OCI-LY7 (cell line): ENCODE measurements around the gene FBN1. TPM values are rescaled to one million over a fixed set of nuclear protein-coding genes. Genes with fewer than 3 reads are reported as not detected.

Experiments used
- BruUV-seq: library from RNA; stranded (reverse); fragments of 400-500 nt; replicated peaks from 2 replicates; lab custom pipeline; 2021; lab: Mats Ljungman, UMichigan
- CTCF ChIA-PET: fragments of 300-600 bp; sonication (Branson Sonifier 250); formaldehyde crosslinking; loops from one replicate; lab custom pipeline; 2022; ENCODE audit warnings: antibody characterized with exemption; ENCODE audit not compliant: unreplicated experiment; lab: Charles Lee
- POLR2A ChIA-PET: fragments of 300-600 bp; sonication (Branson Sonifier 250); formaldehyde crosslinking; loops from one replicate; lab custom pipeline; 2022; ENCODE audit warnings: antibody characterized with exemption; lab: Charles Lee
- DNase-seq: peaks from one replicate; pipeline ENCODE4 v3.0.0-alpha.2; 2015; ENCODE audit warnings: low spot score
- H2AFZ ChIP-seq: fragments of 200-600 bp; sonication (generic), shearing (Covaris generic); 2 replicates; pipeline ENCODE4 v1.6.1; 2014; ENCODE audit warnings: mild to moderate bottlenecking, antibody characterized with exemption, low read length, moderate library complexity
- H3K27ac ChIP-seq: fragments of 200-600 bp; sonication (generic); 2 replicates; pipeline ENCODE4 v1.5.1; 2014; ENCODE audit warnings: mixed run types, low read depth, mild to moderate bottlenecking, moderate library complexity, low read length, inconsistent platforms; ENCODE audit not compliant: poor library complexity, severe bottlenecking
- H3K36me3 ChIP-seq: fragments of 200-600 bp; sonication (generic); 2 replicates; pipeline ENCODE4 v1.6.1; 2014; ENCODE audit warnings: mild to moderate bottlenecking, antibody characterized with exemption, low read length, moderate library complexity, mixed read lengths; ENCODE audit not compliant: insufficient read depth
- H3K4me1 ChIP-seq: fragments of 200-600 bp; sonication (generic); 2 replicates; pipeline ENCODE4 v1.5.1; 2014; ENCODE audit warnings: mild to moderate bottlenecking, low read length; ENCODE audit not compliant: insufficient read depth, poor library complexity, severe bottlenecking
- H3K4me2 ChIP-seq: fragments of 200-600 bp; sonication (generic); 2 replicates; pipeline ENCODE4 v1.6.1; 2014; ENCODE audit warnings: mild to moderate bottlenecking, low read length
- H3K4me3 ChIP-seq: fragments of 200-600 bp; sonication (generic); 2 replicates; pipeline ENCODE4 v1.5.1; 2014; ENCODE audit warnings: mild to moderate bottlenecking, low read depth, low read length; ENCODE audit not compliant: poor library complexity, severe bottlenecking
- H3K79me2 ChIP-seq: fragments of 200-600 bp; sonication (generic); 2 replicates; pipeline ENCODE4 v1.6.1; 2016; ENCODE audit warnings: low read depth, mild to moderate bottlenecking, low read length, moderate library complexity, mixed read lengths; ENCODE audit not compliant: insufficient read depth
- H3K9me2 ChIP-seq: fragments of 200-600 bp; sonication (generic); 2 replicates; pipeline ENCODE4 v1.6.1; 2016; ENCODE audit warnings: mild to moderate bottlenecking, low read length, mixed read lengths; ENCODE audit not compliant: insufficient read depth
- H3K9me3 ChIP-seq: fragments of 200-600 bp; sonication (generic); 2 replicates; pipeline ENCODE4 v1.6.1; 2014; ENCODE audit warnings: mild to moderate bottlenecking, mixed run types, low read length, mixed read lengths
- H4K20me1 ChIP-seq: fragments of 200-600 bp; sonication (generic); 2 replicates; pipeline ENCODE4 v1.6.1; 2014; ENCODE audit warnings: mild to moderate bottlenecking, antibody characterized with exemption, low read length, moderate library complexity, mixed read lengths; ENCODE audit not compliant: insufficient read depth
- CTCF ChIP-seq: fragments of 200-600 bp; sonication (generic); conservative IDR thresholded peaks from 2 replicates; pipeline ENCODE4 v1.5.1; 2014; ENCODE audit warnings: mild to moderate bottlenecking, antibody characterized with exemption, low read length, moderate library complexity, mixed read lengths
- EZH2phosphoT487 ChIP-seq: fragments of 200-600 bp; sonication (generic); IDR thresholded peaks from 2 replicates; pipeline ENCODE4 v1.6.1; 2018; ENCODE audit warnings: low read depth, borderline replicate concordance, mild to moderate bottlenecking, mixed run types, antibody characterized with exemption, low read length, moderate library complexity, mixed read lengths
- intact Hi-C: fragments of 100-400 bp; cut with micrococcal nuclease; formaldehyde crosslinking; loops from one replicate; pipeline ENCODE4 v1.10.0; 2022; ENCODE audit not compliant: unreplicated experiment
- total RNA-seq, 2 experiments: library from RNA; depleted of rRNA in 1 of 2; stranded (reverse); fragments of >200 nt in 1 of 2; shearing (Covaris generic) in 1 of 2; gene quantifications; 2 replicates each; pipeline ENCODE4 v1.2.3, GENCODE V29; 2014 to 2022

Gene FBN1
- total RNA-seq, 2 experiments from 2014 or later: 0.68 to 1.0 TPM

GRCh38 chr15:48688493-48688892, 43.0 kb upstream of the FBN1 start:
- Histone ChIP-seq H3K9me3 (no peaks in the 10 kb centered on the region), H3K4me1 (no peaks in the 10 kb centered on the region), H3K36me3 (no peaks in the 10 kb centered on the region), H3K9me2 (no peaks in the 10 kb centered on the region), H2AFZ (no peak overlapping the region), H3K79me2 (no peaks in the 10 kb centered on the region), H3K4me3 (no peak overlapping the region), H3K27ac (no peak overlapping the region), H4K20me1 (no peaks in the 10 kb centered on the region), H3K4me2 (no peak overlapping the region)
- DNase-seq: no peak
- TF ChIP-seq CTCF (no peak), EZH2phosphoT487 (no peak)
- ChIA-PET CTCF (no interaction called here), POLR2A (no interaction called here)
- intact Hi-C loops: no loop called here
- BruUV-seq: no TSS peak

- no TSS peak for BruUV-seq
- Histone ChIP-seq H3K79me2 (no peaks in the 10 kb centered on the region), H3K4me2 (no peak overlapping the region), H4K20me1 (no peaks in the 10 kb centered on the region), H3K27ac (no peak overlapping the region), H3K9me3 (no peaks in the 10 kb centered on the region), H2AFZ (no peak overlapping the region), H3K9me2 (no peaks in the 10 kb centered on the region), H3K36me3 (no peaks in the 10 kb centered on the region), H3K4me1 (no peaks in the 10 kb centered on the region), H3K4me3 (no peak overlapping the region)
- no peak for DNase-seq
- CTCF ChIA-PET: no interaction called here
- intact Hi-C loops: no loop called here
- POLR2A ChIA-PET: interaction anchor here (0.7 kb wide), 1 partner anchor 16 kb away, joined by 3 read pairs; no protein-coding TSS in a partner anchor
- TF ChIP-seq EZH2phosphoT487 (no peak), CTCF (no peak)
These were observed 38.7 kb upstream of the FBN1 start for GRCh38 chr15:48683991-48684765.
